HG03097 (cell line): ENCODE data around the gene RTP2.

Experiments used
- ATAC-seq: cut with Tn5 transposase; IDR thresholded peaks from one replicate; pipeline ENCODE4 v1.9.1; 2021; ENCODE audit not compliant: unreplicated experiment, low FRiP score

RTP2 gene

DNA sequence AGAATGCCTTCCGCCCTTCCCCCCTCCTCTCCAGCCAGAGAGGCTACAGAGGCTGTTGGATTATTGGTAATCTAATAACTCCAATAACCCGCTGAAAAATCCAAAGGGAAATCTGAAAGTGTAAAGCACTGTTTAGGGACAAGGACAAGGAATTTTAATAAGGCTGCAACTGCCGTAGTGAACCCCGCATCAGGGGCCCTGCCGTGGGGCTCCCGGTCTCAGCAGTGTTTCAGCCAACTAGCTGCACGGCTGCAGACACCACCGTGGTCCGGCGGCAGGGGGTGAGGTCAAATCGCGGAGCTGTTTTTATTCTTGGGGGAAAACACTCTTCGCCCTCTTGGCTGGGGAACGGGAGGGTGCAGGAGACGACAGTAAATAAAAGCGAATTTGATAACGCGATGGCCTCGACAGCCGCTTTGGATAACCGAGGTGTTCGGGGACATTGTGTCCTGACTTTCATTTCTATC is 36.8 kb upstream of the RTP2 start:
- ATAC-seq: no peak

DNA sequence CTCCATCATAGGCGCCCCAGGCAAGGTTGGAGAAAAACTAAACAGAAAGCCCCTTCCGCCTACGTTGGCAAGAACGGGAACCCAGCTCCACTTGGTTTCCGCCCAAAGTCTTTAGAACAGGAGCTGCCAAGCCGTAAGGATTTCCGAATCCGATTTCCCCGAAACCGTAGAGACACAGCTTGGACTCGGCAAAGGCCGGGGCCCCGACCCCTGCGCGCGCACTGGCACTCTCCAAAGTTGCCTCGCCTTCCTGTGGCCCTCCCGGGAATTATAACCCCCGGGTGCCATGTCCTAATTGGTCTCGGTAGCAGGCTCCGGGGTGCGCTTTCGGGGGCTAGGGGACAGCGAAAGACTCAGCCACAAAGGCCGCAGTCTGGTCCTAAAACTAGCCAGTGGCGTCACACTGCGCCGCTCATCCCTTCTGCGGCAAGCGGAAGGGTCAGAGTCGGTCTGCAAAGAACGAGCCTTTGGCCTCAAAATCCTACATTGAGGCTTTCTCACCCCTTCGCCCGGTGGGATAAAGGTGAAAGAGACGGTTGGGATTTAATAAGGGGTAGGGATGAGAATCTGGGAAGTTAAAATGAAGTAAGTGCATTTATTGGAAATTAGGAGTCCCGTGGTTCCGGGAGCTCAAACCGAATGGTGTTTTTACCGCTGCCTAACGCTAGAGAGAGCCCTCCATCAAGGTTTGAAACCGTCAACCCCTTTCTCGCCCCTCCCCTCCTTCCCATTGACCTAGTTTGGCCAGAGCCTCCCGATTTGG is 36.2 kb upstream of the RTP2 start:
- peak; percentile 49 for ATAC-seq

GRCh38 chr3:187738071-187738330 is 35.6 kb upstream of the RTP2 start:
- no peak for ATAC-seq

GRCh38 chr3:187737368-187738070 is 35.2 kb upstream of the RTP2 start:
- no peak for ATAC-seq

DNA sequence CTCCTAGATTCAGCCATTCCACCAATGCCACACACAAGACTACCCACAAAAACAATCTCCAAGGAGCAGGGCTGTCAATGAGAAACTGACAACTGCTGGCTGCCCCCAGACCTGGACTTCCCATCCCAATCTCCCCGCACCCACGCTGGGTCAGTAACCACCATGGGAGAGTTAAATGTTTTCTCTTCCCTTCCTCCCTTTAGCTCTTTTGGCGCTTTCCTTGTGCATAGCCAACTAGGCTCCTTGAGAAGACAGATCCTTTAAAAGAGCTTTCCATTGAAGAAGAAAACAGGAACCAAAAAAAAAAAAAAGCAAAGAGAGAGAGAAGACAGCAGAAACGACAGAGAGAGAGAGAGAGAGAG is 34.6 kb upstream of the RTP2 start:
- no peak for ATAC-seq

DNA sequence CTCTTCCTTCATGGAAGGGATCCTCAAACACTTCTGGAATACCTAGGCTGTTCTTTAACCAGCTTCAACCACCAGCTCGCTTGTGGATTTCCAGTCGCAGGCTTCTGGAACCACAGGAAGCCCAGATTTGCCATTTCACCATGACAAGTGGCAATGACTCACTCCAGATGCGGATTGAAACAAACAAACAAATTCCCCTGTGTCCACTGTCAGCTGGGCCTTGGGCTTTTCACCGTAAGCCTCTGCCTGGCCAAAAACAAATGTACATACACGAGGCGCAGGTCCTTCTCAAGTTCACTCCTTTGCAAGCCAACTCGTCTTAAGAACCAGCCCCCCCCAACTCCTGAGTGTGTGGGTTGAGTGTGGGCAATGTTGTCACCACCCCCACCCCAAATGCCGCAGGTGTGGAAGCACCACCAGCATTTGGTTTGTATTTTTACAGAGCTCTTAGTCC is 34.1 kb upstream of the RTP2 start:
- no peak for ATAC-seq

DNA sequence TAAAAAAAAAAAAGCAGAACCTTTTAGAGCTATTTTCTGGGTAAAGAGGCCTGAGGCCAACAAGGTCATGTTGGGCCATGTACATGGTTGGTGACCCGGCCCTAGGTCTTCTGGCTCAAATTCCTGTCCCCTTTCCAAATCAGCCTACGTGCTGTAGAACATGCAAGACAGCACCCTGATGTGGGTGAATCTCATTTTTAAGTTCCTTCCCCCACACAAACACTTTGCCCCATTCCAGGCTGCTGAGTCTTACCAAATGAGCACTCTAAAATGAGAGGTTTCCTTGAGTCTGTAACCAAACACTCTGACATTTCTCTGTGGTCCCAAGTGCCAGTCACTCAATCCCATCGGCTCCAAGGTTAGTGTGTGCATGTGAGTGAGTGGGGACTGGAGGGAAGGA is 33.5 kb upstream of the RTP2 start:
- no peak for ATAC-seq

GRCh38 chr3:187735383-187735782 is 33.0 kb upstream of the RTP2 start:
- no peak for ATAC-seq

DNA sequence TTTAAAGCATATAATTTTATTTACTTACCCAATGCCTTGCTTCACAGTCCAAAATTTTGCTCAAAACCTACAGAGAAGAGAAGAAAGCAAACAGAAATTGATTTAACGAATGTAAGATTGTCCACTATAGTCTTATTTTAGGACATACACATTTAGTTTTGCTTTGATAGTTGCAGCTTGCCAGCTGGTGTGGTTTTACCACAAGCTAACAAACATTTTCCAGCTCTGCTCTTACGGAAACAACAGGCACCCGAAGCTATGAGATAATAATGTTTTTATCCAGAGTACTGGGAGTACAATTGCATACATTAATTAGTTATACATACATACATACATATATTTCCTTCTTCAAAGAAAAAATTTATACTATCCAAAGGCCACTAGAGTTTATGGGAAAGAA is 32.5 kb upstream of the RTP2 start:
- no peak for ATAC-seq

DNA sequence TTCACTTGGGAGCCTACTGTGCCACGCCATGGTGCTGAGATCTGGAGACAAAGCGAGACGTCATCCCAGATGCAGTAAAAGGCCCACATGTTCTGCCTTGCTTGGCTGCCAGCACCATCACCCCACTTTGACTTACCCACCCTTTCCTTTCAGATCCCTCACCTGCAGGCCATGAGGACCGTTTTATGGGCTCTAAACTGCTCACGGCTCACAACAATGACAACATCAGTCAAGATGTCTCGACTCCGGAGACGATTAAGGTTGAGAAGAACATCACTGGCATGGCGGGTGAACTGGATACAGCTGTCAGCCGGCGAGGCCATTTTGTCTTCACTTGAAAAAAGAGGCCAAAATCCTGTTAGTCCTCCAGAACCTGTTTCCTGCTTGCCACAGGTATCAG is 31.0 kb upstream of the RTP2 start:
- no peak for ATAC-seq

- no peak for ATAC-seq
These were observed 27.2 kb upstream of the RTP2 start for GRCh38 chr3:187729598-187729997.

- no peak for ATAC-seq
These were observed 26.7 kb upstream of the RTP2 start for GRCh38 chr3:187728940-187729583.

GRCh38 chr3:187728248-187728647 is 25.9 kb upstream of the RTP2 start:
- ATAC-seq: no peak

DNA sequence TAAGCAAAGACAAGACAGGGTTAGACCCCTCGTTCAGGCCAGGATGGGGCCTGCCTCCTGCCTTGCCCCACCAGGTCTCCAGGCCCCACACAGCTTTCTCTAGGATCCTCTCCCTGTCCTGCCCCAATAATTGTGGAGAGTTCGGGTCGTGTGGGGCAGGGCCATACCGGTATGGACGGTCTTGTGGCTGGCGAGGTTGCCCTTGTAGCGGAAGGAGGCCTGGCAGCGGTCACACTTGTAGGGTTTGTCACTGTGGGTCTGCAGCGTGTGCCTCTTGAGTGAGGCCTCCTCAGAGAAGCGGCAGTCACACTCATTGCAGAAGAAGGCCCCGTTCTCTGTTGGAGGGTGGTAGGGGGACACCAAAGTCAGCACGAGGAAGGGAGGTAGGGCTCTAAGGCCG is 24.2 kb upstream of the RTP2 start:
- ATAC-seq: no peak

DNA sequence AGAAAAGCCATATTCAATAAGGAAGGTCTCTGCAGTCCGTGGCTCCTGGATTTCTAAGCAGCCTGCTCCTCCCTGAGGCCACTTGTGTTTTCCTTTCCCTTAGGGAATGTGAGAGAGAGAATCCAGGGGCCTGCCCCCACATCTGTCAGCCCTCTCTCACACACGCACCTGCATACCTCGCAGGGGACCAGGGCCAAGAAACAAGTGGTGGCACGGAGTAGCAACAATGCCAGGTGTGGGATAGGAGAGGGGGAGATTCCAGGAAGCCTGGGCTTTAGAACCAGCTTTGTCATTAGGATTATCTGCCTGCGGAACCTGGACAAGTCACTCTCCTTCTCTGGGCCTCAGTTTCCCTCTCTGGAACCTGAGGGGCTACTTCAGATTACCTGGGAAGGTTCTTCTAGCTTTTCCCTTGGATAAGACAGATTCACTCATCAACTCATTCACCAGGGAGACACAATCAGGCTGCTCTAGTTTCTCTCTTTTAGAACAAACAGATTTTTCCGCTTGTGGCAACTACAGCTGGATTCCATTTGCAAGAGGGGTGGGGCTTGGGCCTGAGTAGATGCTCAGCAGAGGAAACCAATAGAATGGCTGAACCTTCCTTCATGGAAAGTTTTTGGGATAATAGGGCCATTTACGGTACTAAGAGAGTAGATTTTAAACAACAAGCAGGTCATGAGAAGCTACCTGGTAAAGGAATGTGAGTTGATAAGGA is 23.5 kb upstream of the RTP2 start:
- ATAC-seq: no peak

- ATAC-seq: no peak
These were observed 22.9 kb upstream of the RTP2 start for GRCh38 chr3:187725224-187725623.

GRCh38 chr3:187722206-187722612 is 19.9 kb upstream of the RTP2 start:
- no peak for ATAC-seq

DNA sequence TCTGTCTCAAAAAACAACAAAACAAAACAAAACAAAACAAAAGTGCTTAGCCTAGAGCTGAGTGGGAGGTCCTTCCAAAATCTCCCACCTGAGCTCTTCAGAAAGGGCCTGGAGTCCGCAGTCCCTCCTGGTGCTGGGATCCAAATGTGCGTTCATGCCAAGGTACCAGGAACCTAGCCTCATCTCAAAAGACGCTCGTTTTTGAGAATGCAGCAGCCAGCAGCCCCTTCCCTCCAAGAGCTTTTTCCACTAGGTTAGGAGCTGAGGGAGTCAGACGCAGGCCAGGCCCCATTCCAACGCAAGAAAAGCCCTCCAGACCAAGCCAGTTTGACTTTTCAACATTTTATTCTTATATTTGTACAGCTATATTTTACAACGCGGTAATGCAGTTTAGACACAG is 18.7 kb upstream of the RTP2 start:
- ATAC-seq: no peak

- ATAC-seq: no peak
These were observed 17.9 kb upstream of the RTP2 start for GRCh38 chr3:187720337-187720670.

DNA sequence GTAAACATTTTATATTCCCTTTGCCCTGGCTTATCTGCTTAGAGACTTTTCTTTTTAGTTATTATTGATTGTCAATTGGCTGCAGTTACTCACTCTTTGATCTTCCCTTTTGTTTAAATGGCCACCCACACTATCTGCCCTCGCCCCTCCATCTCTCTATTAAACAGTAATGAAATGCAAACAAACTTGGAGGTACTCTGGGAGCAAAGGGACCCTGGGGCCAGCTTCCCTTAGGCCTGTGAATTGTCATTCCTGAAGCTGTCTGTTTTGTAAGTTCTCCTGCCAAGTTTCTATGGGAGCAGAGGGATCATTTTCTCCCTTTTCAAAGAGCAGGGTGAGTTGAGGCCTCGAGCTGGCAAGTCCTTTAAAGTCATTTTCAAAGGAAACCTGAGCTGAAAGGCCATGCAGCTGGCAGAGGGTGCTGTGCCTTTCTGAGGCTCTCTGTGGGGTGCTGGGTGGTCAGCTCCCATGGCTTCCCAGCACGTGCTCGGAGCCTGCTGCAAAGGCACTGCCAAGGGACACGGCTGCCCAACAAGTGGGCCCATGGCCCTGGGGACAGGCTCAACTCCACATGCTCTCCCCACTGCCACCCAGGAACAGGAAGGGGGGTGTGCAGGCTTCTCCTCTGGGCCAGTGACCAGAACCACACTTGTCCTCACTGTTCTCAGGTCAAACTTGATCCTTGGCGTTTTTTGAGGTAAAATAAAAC is 17.4 kb upstream of the RTP2 start:
- ATAC-seq: no peak

GRCh38 chr3:187718802-187719201 is 16.4 kb upstream of the RTP2 start:
- ATAC-seq: no peak
